GM12875 (cell line): Measurements from ENCODE around the gene SHBG.

Source experiments
- H3K4me3 ChIP-seq: one replicate; pipeline ENCODE4 v1.5.1; 2011; ENCODE audit warnings: low read depth, low read length, control low read depth
- TF ChIP-seq, protein P1 (sequence below): IDR thresholded peaks from 2 replicates; pipeline ENCODE4 v1.5.1; 2011; ENCODE audit warnings: low read depth, mild to moderate bottlenecking, control low read depth, inconsistent platforms, low read length, moderate library complexity, borderline replicate concordance; ENCODE audit not compliant: insufficient read depth

The SHBG gene

DNA sequence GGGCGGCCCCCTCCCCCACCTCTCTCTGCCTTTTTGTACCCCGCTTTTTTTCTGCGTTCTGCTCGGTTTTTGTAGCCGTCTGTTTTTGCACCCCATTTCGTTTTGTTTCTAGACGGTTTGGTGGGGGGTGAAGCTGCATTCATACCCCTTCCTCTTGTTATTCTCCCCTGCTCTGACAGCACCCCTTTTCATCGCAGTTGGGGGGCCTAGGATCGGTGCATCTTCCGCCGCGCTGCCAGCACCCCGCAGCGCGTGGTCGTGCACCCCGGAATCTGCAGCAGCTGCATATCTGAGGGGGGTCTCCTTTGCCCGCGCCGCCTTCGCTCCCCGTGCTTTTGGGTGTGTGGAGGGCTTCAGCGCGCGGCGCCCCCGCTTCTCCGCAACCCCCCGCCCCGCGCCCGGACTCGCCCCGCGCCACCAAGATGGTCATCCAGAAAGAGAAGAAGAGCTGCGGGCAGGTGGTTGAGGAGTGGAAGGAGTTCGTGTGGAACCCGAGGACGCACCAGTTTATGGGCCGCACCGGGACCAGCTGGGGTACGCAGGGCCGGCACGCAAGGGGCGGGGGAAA is 21.2 kb downstream of the SHBG start:
- H3K4me3 ChIP-seq: peak overlapping the region; percentile 5
- TF ChIP-seq, protein P1, sequence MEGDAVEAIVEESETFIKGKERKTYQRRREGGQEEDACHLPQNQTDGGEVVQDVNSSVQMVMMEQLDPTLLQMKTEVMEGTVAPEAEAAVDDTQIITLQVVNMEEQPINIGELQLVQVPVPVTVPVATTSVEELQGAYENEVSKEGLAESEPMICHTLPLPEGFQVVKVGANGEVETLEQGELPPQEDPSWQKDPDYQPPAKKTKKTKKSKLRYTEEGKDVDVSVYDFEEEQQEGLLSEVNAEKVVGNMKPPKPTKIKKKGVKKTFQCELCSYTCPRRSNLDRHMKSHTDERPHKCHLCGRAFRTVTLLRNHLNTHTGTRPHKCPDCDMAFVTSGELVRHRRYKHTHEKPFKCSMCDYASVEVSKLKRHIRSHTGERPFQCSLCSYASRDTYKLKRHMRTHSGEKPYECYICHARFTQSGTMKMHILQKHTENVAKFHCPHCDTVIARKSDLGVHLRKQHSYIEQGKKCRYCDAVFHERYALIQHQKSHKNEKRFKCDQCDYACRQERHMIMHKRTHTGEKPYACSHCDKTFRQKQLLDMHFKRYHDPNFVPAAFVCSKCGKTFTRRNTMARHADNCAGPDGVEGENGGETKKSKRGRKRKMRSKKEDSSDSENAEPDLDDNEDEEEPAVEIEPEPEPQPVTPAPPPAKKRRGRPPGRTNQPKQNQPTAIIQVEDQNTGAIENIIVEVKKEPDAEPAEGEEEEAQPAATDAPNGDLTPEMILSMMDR: no peak

GRCh38 chr17:7651665-7652387 is 21.9 kb downstream of the SHBG start:
- no peak overlapping the region for H3K4me3 ChIP-seq
- TF ChIP-seq, protein P1: no peak

GRCh38 chr17:7652388-7653356 is 22.7 kb downstream of the SHBG start:
- H3K4me3 ChIP-seq: no peak overlapping the region

DNA sequence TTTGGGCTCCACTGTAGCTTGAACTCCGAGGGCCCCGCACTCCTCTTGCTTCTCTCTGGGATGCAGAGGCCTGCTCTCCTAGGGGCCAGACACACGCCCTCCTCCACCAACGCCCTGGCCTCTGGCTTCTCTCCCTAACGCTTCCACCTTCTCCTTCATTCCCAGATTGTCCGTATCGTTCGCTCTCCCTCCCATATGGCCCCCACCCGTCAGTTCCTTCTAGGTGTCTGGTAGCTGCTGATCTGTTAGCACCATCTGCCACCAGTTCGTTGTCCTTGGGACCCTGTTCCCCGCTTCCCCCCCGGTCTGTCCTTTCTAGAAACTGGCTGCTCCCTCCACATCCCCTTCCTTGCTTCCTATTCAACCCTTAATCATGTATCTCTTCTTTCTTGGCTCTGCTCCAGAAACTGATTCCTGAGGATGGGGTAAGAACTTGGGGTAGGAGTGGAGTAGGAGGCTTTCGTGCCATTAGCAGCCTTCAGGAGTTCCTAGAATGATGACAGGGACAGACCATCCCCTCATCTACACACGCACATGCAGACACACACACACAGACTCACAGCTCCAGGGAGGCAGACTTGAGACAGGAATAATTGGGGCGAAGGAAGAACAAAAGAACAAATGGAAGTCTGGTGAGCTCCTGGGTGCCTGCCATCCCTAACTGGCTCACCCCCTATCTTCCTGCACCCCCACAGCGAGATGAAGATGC is 25.1 kb downstream of the SHBG start:
- H3K4me3 ChIP-seq: no peak overlapping the region
- TF ChIP-seq, protein P1: no peak

More at GRCh38 chr17:7652388-7653356, 22.7 kb downstream of the SHBG start:
- TF ChIP-seq, protein P1: no peak

GRCh38 chr17:7655541-7655840 is 25.6 kb downstream of the SHBG start:
- TF ChIP-seq, protein P1: no peak
- H3K4me3 ChIP-seq: no peak overlapping the region

DNA sequence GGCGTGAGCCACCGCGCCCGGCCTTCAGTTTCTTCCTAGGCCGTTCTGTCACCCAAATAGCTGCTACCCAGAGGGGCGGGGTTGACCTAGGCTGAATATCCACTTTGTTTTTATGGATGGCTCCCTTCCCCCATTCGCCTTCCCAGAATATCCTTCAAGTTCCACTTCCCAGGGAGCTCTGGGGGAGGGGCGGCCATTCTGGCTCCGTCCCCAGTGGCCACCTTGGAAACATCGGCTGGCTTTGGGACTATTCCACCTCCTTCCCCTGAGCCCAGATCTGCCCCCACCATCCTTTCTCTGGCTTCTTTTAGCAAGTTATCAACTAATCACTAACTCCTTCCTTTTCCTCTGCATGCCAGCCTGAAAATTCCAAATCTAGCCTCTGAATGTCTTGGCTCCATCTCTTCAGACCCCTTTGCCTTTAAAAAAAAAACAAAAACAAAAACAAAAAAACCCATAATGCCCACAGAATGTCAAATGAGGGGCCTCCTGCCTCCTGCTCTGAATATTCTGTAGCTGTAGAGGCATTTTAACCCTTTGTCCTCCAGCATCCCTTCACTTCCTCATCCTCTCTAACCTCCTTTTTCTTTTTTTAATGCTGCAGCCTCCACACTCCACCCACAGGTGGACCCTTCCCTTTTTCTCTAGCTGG is 27.1 kb downstream of the SHBG start:
- TF ChIP-seq, protein P1: no peak
- H3K4me3 ChIP-seq: no peak overlapping the region
